ENCODE measurements around the gene LUZP1.

DNA sequence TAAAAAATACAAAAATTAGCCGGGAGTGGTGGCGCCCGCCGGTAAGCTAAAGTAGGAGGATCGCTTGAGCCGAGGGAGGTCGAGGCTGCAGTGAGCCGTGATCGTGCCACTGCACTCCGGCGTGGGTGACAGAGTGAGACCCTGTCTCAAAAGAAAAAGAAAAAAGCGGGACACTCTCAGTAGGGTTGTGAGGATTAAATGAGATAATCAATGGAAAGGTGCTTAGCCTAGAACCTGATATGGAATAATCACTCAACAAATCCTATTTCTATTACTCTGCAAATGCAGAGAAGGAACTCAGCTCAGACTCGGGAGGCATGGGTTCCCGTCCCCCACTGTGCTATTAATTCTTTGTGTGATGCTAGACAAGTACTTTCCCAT lies 529 bp upstream of the LUZP1 start:
- TF ChIP-seq, protein P1, sequence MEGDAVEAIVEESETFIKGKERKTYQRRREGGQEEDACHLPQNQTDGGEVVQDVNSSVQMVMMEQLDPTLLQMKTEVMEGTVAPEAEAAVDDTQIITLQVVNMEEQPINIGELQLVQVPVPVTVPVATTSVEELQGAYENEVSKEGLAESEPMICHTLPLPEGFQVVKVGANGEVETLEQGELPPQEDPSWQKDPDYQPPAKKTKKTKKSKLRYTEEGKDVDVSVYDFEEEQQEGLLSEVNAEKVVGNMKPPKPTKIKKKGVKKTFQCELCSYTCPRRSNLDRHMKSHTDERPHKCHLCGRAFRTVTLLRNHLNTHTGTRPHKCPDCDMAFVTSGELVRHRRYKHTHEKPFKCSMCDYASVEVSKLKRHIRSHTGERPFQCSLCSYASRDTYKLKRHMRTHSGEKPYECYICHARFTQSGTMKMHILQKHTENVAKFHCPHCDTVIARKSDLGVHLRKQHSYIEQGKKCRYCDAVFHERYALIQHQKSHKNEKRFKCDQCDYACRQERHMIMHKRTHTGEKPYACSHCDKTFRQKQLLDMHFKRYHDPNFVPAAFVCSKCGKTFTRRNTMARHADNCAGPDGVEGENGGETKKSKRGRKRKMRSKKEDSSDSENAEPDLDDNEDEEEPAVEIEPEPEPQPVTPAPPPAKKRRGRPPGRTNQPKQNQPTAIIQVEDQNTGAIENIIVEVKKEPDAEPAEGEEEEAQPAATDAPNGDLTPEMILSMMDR (IDR thresholded peaks at IDR 0.05): no peak
- no peak for TF ChIP-seq POLR2A (IDR thresholded peaks at IDR 0.05)

Measured in gastroesophageal sphincter (tissue), 3 donors.